ENCODE results near the gene SLC47A1.

DNA sequence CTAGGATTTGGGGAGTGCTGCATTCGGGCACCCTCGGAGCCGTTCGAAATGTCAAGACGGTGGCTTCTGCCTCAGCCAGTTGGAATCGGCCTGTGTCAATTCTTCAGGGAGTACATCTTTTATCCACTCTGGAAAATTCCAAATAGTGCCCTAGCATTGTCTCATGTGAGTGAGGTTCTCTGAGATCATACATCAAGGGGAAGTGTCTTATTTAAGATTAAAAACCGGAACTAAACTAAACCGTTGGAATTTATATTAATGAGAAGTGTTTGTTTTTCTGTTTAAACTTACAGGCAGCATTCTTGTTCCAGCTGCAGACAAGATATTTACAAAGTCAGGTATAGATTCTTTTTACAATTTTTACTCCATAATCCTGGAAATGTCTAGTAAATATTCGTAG, 56.8 kb downstream of the SLC47A1 start:
- TF ChIP-seq, protein P1, sequence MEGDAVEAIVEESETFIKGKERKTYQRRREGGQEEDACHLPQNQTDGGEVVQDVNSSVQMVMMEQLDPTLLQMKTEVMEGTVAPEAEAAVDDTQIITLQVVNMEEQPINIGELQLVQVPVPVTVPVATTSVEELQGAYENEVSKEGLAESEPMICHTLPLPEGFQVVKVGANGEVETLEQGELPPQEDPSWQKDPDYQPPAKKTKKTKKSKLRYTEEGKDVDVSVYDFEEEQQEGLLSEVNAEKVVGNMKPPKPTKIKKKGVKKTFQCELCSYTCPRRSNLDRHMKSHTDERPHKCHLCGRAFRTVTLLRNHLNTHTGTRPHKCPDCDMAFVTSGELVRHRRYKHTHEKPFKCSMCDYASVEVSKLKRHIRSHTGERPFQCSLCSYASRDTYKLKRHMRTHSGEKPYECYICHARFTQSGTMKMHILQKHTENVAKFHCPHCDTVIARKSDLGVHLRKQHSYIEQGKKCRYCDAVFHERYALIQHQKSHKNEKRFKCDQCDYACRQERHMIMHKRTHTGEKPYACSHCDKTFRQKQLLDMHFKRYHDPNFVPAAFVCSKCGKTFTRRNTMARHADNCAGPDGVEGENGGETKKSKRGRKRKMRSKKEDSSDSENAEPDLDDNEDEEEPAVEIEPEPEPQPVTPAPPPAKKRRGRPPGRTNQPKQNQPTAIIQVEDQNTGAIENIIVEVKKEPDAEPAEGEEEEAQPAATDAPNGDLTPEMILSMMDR (IDR thresholded peaks at IDR 0.05), result no peak
- TF ChIP-seq POLR2A (IDR thresholded peaks at IDR 0.05), result no peak
